HG02610 (cell line): Measurements from ENCODE around the gene AHSG.
"Not testable (repeated sequence)": the region's sequence is repeated elsewhere in the genome, so short reads cannot be mapped to it uniquely, and the experiment has no call there.

Source experiments
- ATAC-seq: cut with Tn5 transposase; IDR thresholded peaks from one replicate; pipeline ENCODE4 v1.9.1; 2021; ENCODE audit warnings: mild to moderate bottlenecking, moderate library complexity; ENCODE audit not compliant: unreplicated experiment

The AHSG gene

GRCh38 chr3:186617036-186617946 is 4.4 kb downstream of the AHSG start:
- peak; percentile 93 for ATAC-seq

GRCh38 chr3:186618318-186618938 is 5.6 kb downstream of the AHSG start:
- no peak for ATAC-seq

- no peak for ATAC-seq
These were observed 6.9 kb downstream of the AHSG start for GRCh38 chr3:186619787-186620212.

- ATAC-seq = no peak
These were observed 7.6 kb downstream of the AHSG start for GRCh38 chr3:186620213-186621092.

GRCh38 chr3:186621894-186622650 is 9.2 kb downstream of the AHSG start:
- no peak for ATAC-seq

- no peak for ATAC-seq
These were observed 9.9 kb downstream of the AHSG start for GRCh38 chr3:186622651-186623310.

- ATAC-seq = no peak
These were observed 11.7 kb downstream of the AHSG start for GRCh38 chr3:186624598-186624997.

GRCh38 chr3:186625600-186626042 is 12.8 kb downstream of the AHSG start:
- ATAC-seq = no peak

GRCh38 chr3:186626254-186626847 is 13.5 kb downstream of the AHSG start:
- no peak for ATAC-seq

- ATAC-seq = no peak
These were observed 15.1 kb downstream of the AHSG start for GRCh38 chr3:186627852-186628414.

- no peak for ATAC-seq
These were observed 15.9 kb downstream of the AHSG start for GRCh38 chr3:186628756-186629155.

- no peak for ATAC-seq
These were observed 18.2 kb downstream of the AHSG start for GRCh38 chr3:186630950-186631641.

GRCh38 chr3:186633481-186633880 is 20.6 kb downstream of the AHSG start:
- no peak for ATAC-seq

GRCh38 chr3:186634207-186634606 is 21.3 kb downstream of the AHSG start:
- ATAC-seq = not testable (repeated sequence)

GRCh38 chr3:186635532-186635931 is 22.7 kb downstream of the AHSG start:
- no peak for ATAC-seq

- ATAC-seq = no peak
These were observed 23.7 kb downstream of the AHSG start for GRCh38 chr3:186636536-186636935.

GRCh38 chr3:186637686-186638085 is 24.8 kb downstream of the AHSG start:
- no peak for ATAC-seq

GRCh38 chr3:186638259-186638658 is 25.4 kb downstream of the AHSG start:
- no peak for ATAC-seq
